AG04449 (cell line): ENCODE measurements around the gene NPTX1.

Experiments used
- CTCF ChIA-PET: fragments of 350-600 bp; formaldehyde crosslinking; extraction: SDS; loops from one replicate; lab custom pipeline; 2021; ENCODE audit warnings: antibody characterized with exemption; lab: Yijun Ruan, JAX
- POLR2A ChIA-PET: fragments of 400-600, 350-600 bp; formaldehyde crosslinking; extraction: SDS; loops from one replicate; lab custom pipeline; 2020; ENCODE audit warnings: antibody characterized with exemption, inconsistent platforms; lab: Yijun Ruan, JAX
- DNase-seq: peaks from one replicate; pipeline ENCODE4 v3.0.0-alpha.2; 2010; ENCODE audit warnings: low read depth, low spot score
- H3K4me3 ChIP-seq: 2 replicates; pipeline ENCODE4 v1.5.1; 2011; ENCODE audit warnings: low read depth, mild to moderate bottlenecking, control low read depth, low read length
- TF ChIP-seq, protein P1 (sequence below): IDR thresholded peaks from one replicate; pipeline ENCODE4 v1.5.1; 2011; ENCODE audit warnings: mild to moderate bottlenecking, moderate library complexity, low read length, control low read depth, inconsistent platforms; ENCODE audit not compliant: insufficient read depth; ENCODE audit errors: missing control alignments

Gene NPTX1

DNA sequence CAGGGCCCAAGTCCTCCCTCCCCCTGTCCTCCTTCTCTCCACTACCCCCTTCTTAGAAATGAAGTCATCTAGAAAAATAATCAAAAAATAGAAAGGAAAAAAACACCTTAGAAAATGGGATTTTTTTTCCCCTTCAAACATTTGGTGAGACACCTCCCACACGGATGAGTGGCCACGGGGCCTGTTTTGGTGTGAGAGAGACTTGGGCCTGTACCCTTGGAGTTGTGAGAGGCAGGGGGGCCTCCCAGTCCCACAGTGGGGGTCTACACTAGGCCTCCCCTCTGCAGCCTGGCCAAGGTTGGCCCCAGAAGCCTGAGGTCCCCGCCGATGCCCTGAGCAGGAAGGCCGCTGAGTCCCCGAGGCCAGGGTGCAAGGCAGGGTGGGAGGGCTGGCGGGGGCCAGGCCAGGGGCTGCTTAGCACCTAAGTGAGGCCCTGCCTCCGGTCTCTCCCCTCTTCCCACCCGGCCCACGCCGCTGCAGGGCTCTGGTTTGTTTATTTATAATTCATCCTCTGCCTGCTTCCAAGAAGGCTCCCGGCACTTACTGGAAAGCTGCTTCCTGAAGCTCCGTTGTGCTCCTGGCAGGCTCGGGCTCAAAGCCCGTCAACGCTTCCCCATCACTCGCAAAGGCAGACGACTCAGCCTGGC lies 26.4 kb downstream of the NPTX1 start:
- DNase-seq, result no peak
- CTCF ChIA-PET, result interaction anchor here (1.4 kb wide), 1 partner anchor 127 kb away, joined by 3 read pairs; no protein-coding TSS in a partner anchor
- POLR2A ChIA-PET, result no interaction called here
- no peak overlapping the region for H3K4me3 ChIP-seq
- TF ChIP-seq, protein P1, sequence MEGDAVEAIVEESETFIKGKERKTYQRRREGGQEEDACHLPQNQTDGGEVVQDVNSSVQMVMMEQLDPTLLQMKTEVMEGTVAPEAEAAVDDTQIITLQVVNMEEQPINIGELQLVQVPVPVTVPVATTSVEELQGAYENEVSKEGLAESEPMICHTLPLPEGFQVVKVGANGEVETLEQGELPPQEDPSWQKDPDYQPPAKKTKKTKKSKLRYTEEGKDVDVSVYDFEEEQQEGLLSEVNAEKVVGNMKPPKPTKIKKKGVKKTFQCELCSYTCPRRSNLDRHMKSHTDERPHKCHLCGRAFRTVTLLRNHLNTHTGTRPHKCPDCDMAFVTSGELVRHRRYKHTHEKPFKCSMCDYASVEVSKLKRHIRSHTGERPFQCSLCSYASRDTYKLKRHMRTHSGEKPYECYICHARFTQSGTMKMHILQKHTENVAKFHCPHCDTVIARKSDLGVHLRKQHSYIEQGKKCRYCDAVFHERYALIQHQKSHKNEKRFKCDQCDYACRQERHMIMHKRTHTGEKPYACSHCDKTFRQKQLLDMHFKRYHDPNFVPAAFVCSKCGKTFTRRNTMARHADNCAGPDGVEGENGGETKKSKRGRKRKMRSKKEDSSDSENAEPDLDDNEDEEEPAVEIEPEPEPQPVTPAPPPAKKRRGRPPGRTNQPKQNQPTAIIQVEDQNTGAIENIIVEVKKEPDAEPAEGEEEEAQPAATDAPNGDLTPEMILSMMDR, result no peak

DNA sequence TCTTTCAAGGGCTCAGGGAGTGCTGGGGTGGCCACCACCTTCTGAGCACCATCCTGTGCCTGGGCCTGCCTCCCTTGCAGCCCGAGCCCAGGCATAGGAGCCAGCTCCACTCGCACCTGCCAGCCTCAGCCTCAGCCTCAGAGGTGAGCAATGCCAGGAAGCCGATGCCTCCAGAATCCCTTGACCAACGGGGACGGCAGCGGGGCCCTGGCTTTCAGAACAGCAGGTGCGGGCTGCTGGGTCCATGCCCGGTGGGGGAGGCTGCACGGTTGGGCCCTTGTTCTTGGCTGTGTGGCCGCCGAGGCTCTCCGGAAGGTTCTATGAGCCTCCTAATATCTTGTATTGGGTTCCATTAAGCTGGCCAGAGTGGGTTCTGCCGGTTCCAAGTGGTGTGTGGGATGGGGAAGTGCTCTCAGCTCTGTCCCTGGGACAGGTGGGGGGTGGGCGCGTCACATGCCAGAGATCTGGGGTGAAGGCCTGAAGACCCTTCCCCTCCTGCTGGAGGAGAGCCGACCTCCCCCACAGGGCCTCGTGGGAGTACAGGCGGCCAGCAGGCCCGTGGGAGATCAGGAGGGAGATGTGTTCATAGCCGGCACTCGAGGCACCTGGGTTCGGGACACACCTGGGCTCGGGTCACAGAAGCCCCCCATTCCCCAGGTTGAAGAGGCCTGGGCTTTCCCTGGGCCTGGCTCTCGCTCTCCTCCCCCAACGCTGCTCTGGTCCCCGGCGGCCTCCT lies 27.0 kb downstream of the NPTX1 start:
- TF ChIP-seq, protein P1, result no peak
- H3K4me3 ChIP-seq, result no peak overlapping the region
- DNase-seq, result no peak
- POLR2A ChIA-PET, result no interaction called here
- CTCF ChIA-PET, result interaction anchor here (0.7 kb wide), 1 partner anchor 22 kb away, joined by 3 read pairs; no protein-coding TSS in a partner anchor

GRCh38 chr17:80447790-80448189 lies 28.6 kb downstream of the NPTX1 start:
- H3K4me3 ChIP-seq, result no peak overlapping the region
- TF ChIP-seq, protein P1, result no peak
- POLR2A ChIA-PET, result no interaction called here
- CTCF ChIA-PET, result interaction anchor here (0.7 to 1.5 kb wide), 4 partner anchors 10 to 128 kb away, joined by 3 to 5 read pairs (median 4); no protein-coding TSS in a partner anchor
- DNase-seq, result no peak

DNA sequence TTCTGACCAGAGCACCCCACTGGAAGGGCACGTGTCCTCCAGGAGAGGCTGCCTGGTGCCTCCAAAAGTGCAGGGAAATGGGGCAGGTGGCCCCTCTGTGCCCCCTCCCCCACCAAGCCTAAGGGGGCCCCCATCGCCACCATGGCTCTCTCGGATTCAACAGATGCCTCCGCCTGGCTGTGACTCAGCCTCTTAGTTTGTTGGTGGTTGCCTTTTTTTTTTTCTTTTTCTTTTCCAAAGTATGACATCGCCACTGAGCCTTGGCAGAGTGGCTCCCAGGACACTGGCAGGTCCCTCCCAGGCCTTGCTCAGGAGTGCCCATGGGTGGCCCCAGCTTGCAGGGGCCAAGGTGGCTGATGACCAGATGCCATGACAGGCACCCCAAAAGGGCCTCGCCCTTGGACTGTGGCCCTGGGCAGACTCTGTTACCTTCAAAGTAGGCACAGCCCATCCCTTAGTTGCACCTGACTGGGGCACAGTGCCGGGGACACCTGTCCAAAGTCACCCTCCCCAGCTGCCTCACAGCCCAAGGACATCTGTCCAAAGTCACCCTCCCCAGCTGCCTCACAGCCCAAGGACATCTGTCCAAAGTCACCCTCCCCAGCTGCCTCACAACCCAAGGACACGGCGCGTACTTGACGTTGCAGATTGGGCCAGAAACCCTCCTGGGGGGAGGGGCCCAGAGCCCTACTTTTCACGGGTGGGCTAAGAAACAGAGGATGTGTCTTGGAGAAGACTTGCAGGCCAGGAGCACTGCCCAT lies 29.6 kb downstream of the NPTX1 start:
- DNase-seq, result no peak
- TF ChIP-seq, protein P1, result no peak
- ChIA-PET CTCF (interaction anchor here (0.7 to 1.5 kb wide), 4 partner anchors 9 to 129 kb away, joined by 3 to 5 read pairs (median 4); no protein-coding TSS in a partner anchor), POLR2A (no interaction called here)
- no peak overlapping the region for H3K4me3 ChIP-seq

DNA sequence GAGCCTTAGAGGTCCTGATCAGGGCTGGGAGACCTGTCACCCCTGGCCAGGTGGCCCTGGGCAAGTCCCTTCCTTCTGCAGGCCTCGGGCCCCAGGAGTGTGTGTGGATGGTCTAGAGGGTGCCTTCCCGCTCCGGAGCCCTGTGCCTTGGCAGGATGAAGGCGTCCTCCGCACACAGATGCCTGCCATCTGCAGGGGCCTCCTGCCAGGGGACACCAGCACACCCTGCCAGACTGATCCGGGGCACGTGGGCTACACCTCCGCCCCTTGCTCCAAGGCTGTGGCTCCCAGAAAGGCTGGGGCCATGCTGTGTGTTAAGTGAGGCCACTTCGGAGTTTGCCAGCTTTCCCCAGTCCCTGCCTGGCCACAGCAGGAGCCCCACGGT lies 30.7 kb downstream of the NPTX1 start:
- CTCF ChIA-PET, result interaction anchor here (1.0 kb wide), 1 partner anchor 130 kb away, joined by 3 read pairs; no protein-coding TSS in a partner anchor
- no peak overlapping the region for H3K4me3 ChIP-seq
- POLR2A ChIA-PET, result no interaction called here
- TF ChIP-seq, protein P1, result no peak
- DNase-seq, result no peak
